ENCODE measurements around the gene GPR157. TPM values are rescaled to one million over a fixed set of nuclear protein-coding genes. Genes with fewer than 3 reads are reported as not detected.
A peak's percentile ranks its signal among the peaks of the same experiment; 100 is the strongest.

Gene GPR157
- total and polyA plus RNA-seq, 10 of the 15 experiments (the other 5 are each of a cell fraction or from before 2014, with no cell fraction given): 0.66 to 15.9 (median 3.1) TPM

DNA sequence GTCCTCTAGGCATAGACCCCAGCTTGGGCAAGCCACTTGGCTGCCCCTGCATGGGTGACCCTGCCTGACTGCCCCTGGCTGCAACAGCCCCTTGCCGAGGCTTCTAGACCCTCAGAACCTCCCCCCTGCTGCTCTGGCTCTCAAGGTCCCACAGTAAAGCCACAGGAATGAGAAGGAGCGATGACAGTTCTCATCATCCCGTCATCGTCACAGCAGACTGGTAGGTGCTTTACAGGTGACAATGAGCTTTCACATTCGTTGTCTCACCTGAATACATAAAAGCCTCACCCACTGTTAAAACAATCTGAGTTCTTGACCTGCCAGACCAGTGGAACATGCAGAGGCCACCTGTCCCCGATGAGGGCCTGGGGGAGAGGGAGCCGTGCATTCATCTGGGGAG, 36.0 kb upstream of the GPR157 start:
- ChIA-PET CTCF (interaction anchor here (0.6 to 3.9 kb wide), 8 partner anchors 11 to 326 kb away, joined by 3 to 33 read pairs (median 5); partner anchors contain the start of gene H6PD), POLR2A (interaction anchor here (0.6 to 1.0 kb wide), 12 partner anchors 14 to 346 kb away, joined by 3 to 8 read pairs (median 3); no protein-coding TSS in a partner anchor), RAD21 (ENCODE audit: unreplicated experiment) (interaction anchor here (0.6 to 2.6 kb wide), 7 partner anchors 23 to 103 kb away, joined by 3 to 9 read pairs (median 3); partner anchors contain the start of gene GPR157), SMC1A (ENCODE audit: uncharacterized antibody, unreplicated experiment) (interaction anchor here (1.0 to 2.3 kb wide), 7 partner anchors 11 to 47 kb away, joined by 3 to 7 read pairs (median 5); partner anchors contain the start of gene GPR157)
- H3K27ac ChIP-seq (ENCODE audit: control insufficient read depth, insufficient read depth): peak overlapping the region; percentile 98
- WGBS (ENCODE audit: insufficient coverage, insufficient replicate concordance, low lambda C conversion rate, missing lambda C conversion rate): 0% methylated on average over 7 of the region's 7 CpGs
- H3K4me2 ChIP-seq (ENCODE audit: control insufficient read depth, insufficient read depth): peak overlapping the region; percentile 97
- in situ Hi-C loops (cut with MboI) (no loop called here), intact Hi-C loops (cut with micrococcal nuclease; ENCODE audit: unreplicated experiment) (loop anchor here (5.0 kb wide), 1 partner anchor 38 kb away; the partner anchor contains the start of gene GPR157)
- DNase-seq (ENCODE audit: low read depth, low spot score) (no peak), ATAC-seq (no peak), FAIRE-seq (no peak)
- peak overlapping the region; percentile 44 for H3K4me3 ChIP-seq
- H3K9me3 ChIP-seq (replicated peaks; ENCODE audit: control insufficient read depth, insufficient read depth, low read length): no peaks in the 10 kb centered on the region
- no peak overlapping the region for H2AFZ ChIP-seq (ENCODE audit: control insufficient read depth, low read depth, low read length)
- peak overlapping the region; percentile 35; the same call in 1 of the 2 replicates for H3K9ac ChIP-seq (ENCODE audit: control insufficient read depth, insufficient read depth, low read length)
- H3K79me2 ChIP-seq (ENCODE audit: control insufficient read depth, insufficient read depth, low read length): peaks cover 78% of the 10 kb centered on the region
- TF ChIP-seq CBX3 (IDR thresholded peaks at IDR 0.05; ENCODE audit: borderline replicate concordance, low read depth): no peak
- 0 out of 2 replicates have a peak, but pooled peaks have one; percentile 14 for TF ChIP-seq NR2F1 (conservative IDR thresholded peaks at IDR 0.05)
- TF ChIP-seq, protein P1, sequence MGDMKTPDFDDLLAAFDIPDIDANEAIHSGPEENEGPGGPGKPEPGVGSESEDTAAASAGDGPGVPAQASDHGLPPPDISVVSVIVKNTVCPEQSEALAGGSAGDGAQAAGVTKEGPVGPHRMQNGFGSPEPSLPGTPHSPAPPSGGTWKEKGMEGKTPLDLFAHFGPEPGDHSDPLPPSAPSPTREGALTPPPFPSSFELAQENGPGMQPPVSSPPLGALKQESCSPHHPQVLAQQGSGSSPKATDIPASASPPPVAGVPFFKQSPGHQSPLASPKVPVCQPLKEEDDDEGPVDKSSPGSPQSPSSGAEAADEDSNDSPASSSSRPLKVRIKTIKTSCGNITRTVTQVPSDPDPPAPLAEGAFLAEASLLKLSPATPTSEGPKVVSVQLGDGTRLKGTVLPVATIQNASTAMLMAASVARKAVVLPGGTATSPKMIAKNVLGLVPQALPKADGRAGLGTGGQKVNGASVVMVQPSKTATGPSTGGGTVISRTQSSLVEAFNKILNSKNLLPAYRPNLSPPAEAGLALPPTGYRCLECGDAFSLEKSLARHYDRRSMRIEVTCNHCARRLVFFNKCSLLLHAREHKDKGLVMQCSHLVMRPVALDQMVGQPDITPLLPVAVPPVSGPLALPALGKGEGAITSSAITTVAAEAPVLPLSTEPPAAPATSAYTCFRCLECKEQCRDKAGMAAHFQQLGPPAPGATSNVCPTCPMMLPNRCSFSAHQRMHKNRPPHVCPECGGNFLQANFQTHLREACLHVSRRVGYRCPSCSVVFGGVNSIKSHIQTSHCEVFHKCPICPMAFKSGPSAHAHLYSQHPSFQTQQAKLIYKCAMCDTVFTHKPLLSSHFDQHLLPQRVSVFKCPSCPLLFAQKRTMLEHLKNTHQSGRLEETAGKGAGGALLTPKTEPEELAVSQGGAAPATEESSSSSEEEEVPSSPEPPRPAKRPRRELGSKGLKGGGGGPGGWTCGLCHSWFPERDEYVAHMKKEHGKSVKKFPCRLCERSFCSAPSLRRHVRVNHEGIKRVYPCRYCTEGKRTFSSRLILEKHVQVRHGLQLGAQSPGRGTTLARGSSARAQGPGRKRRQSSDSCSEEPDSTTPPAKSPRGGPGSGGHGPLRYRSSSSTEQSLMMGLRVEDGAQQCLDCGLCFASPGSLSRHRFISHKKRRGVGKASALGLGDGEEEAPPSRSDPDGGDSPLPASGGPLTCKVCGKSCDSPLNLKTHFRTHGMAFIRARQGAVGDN (IDR thresholded peaks at IDR 0.05): 0 out of 2 replicates have a peak, but pooled peaks have one; percentile 38
- TF ChIP-seq DPF2 (IDR thresholded peaks at IDR 0.05): 0 out of 2 replicates have a peak, but pooled peaks have one; percentile 23
- no peaks in the 10 kb centered on the region; the same call in 1 of the 2 replicates for H4K20me1 ChIP-seq (ENCODE audit: control insufficient read depth, insufficient read depth)
- no TSS peak for BruUV-seq (replicated peaks)
- H3K36me3 ChIP-seq (ENCODE audit: control insufficient read depth in 2 of 2, insufficient read depth in 2 of 2, low read length in 1 of 2): peaks cover 4% of the 10 kb centered on the region in 2 experiments; a peak in 3 of 4 replicates
- H3K27me3 ChIP-seq (replicated peaks in 1 of 2; ENCODE audit: control insufficient read depth in 2 of 2, insufficient read depth in 2 of 2, low read length in 1 of 2): no peaks in the 10 kb centered on the region
- peaks cover 44% of the 10 kb centered on the region for H3K4me1 ChIP-seq (ENCODE audit: control insufficient read depth, insufficient read depth, low read length)
